ENCODE data around the gene CIRBP.

GRCh38 chr19:1228161-1228957 lies 40.8 kb upstream of the CIRBP start:
- TF ChIP-seq NFRKB (IDR thresholded peaks at IDR 0.05) (no peak), LEF1 (IDR thresholded peaks at IDR 0.05; ENCODE audit: borderline replicate concordance) (no peak), ELF4 (IDR thresholded peaks at IDR 0.05) (no peak), ARNT (IDR thresholded peaks at IDR 0.05) (no peak), FOXA1 (IDR thresholded peaks at IDR 0.05) (no peak), SP1 (IDR thresholded peaks at IDR 0.05) (no peak), FOXM1 (IDR thresholded peaks at IDR 0.05; ENCODE audit: borderline replicate concordance) (no peak), SUZ12 (IDR thresholded peaks at IDR 0.05) (no peak)

Data from HEK293T (cell line).